Regular cardiac myocyte (primary cell): Measurements from ENCODE around the gene LRRIQ3. TPM values are rescaled to one million over a fixed set of nuclear protein-coding genes. Genes with fewer than 3 reads are reported as not detected.

Experiments
- total RNA-seq: library from RNA; depleted of rRNA; stranded (reverse); fragments of >200 nt; gene quantifications from 2 replicates; pipeline ENCODE4 v1.2.3, GENCODE V29; 2014

Gene LRRIQ3
- 0.38 and 1.4 TPM in 2 replicates for total RNA-seq

GRCh38 chr1:74197657-74198552, at the start of gene LRRIQ3, which contains the start of gene FPGT:
Gene LRRIQ3 (minus strand): TSS chr1:74198176. CDS start chr1:74183684, 14,492 bp downstream.
Gene FPGT (plus strand): TSS chr1:74198242. CDS start chr1:74198279, 37 bp downstream.

DNA sequence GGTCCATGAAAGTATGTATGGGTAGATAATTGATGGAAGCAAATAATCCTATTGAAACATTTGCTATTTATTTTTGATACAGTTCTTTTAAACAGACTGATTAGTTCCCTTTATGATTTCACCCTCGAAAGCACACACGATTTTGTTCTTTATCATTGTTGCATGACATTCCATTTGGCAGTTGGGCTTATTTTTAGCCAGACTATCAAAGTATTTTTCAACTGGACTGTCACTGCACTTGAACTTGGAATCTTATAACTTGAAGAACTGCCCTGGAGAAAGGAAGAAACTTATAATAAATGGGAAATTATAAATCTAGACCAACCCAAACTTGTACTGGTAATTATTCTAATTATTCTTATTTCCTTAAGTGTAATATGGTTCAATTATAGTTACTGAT, 37.2 kb upstream of the LRRIQ3 start, which contains the start of gene TNNI3K:
Gene TNNI3K, plus strand, starts transcription at position 235 of the 400 bp plus-strand sequence. Its CDS starts 65 bp downstream, at position 300.

Other genes starting within 250 kb of the LRRIQ3 start
- 17.3 and 23.4 TPM in 2 replicates for gene FPGT, start 66 bp upstream of the LRRIQ3 start, total RNA-seq
- 0.28 TPM in 1 of 2 replicates, not detected in the other for gene TNNI3K, start 37.2 kb upstream of the LRRIQ3 start, total RNA-seq